Urinary bladder (tissue), 4 donors: ENCODE data around the gene BID. TPM values are rescaled to one million over a fixed set of nuclear protein-coding genes. Genes with fewer than 3 reads are reported as not detected.

ENCODE experiments used
- DNase-seq: peaks from one replicate; pipeline ENCODE4 v3.0.0-alpha.2; 2015; ENCODE audit errors: extremely low spot score
- H3K27ac ChIP-seq: one replicate; pipeline ENCODE4 v1.5.1; 2013; ENCODE audit warnings: low read depth, mild to moderate bottlenecking, moderate library complexity
- H3K36me3 ChIP-seq: one replicate; pipeline ENCODE4 v1.6.1; 2013; ENCODE audit warnings: mild to moderate bottlenecking, moderate library complexity; ENCODE audit not compliant: insufficient read depth
- H3K4me1 ChIP-seq: one replicate; pipeline ENCODE4 v1.6.1; 2013; ENCODE audit warnings: mild to moderate bottlenecking, moderate library complexity; ENCODE audit not compliant: insufficient read depth
- H3K4me3 ChIP-seq: one replicate; pipeline ENCODE4 v1.5.1; 2013; ENCODE audit warnings: low read depth, low read length
- WGBS: extraction: QIAGEN DNeasy Blood & Tissue Kit; methylation state at CpG from one replicate; pipeline ENCODE4 v1.1.7; 2013; 5-methylcytosine and 5-hydroxymethylcytosine counted together
- polyA plus RNA-seq: library from polyadenylated mRNA; stranded (reverse); fragments of 200-250 nt; gene quantifications from one replicate; pipeline ENCODE4 v1.2.3, GENCODE V29; 2013
- total RNA-seq: library from RNA; depleted of rRNA; stranded (reverse); fragments of >200 nt; gene quantifications from one replicate; pipeline ENCODE4 v1.2.3, GENCODE V29; 2014
- donor health status: healthy with polysubstance abuse.
- donor health status: healthy.

BID gene
- total and polyA plus RNA-seq, 2 donors = 19.7 to 32.5 TPM

- WGBS = 90% methylated on average over 12 of the region's 12 CpGs
- no peak for DNase-seq
- Histone ChIP-seq H3K4me1 (no peaks in the 10 kb centered on the region), H3K27ac (no peak overlapping the region), H3K4me3 (no peak overlapping the region), H3K36me3 (no peaks in the 10 kb centered on the region)
Measured at GRCh38 chr22:17810570-17811116, 36.4 kb upstream of the BID start.

DNA sequence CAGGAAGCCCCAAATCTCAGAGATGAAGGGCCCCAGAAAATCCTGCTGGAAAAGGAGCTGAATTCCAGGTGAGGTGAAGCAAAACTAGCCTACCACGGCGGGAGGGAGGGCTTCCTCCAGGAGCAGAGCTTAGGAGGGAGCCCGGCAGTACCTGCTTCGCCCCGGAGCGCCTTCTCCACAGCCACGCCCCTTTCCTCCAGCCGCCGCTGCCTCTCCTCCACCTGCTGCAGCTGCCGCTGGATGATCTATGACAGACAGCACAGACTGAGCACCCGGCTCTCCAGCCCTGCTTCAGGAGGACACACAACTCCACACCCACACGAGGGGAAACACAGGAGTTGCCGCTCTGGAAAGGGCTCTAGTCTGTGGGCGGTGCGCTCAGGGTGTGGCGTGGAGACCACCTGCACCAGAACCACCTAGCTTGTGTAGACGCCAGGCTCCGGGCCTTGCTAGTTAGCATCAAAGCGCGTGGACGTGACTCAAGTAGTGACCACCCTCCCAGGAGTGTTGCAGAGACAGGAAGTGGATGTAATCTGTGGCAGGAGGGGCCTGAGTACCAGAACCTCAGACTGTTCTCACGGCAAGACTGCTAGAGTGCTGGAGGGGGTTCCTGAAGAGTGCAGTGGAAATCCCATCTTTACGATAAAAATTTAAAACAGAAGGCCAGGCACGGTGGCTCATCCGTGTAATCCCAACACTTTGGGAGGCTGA lies 34.6 kb upstream of the BID start:
- Histone ChIP-seq H3K27ac (no peak overlapping the region), H3K4me1 (no peaks in the 10 kb centered on the region), H3K36me3 (no peaks in the 10 kb centered on the region), H3K4me3 (no peak overlapping the region)
- 82% methylated on average over 25 of the region's 25 CpGs for WGBS
- DNase-seq = no peak

GRCh38 chr22:17807578-17808410 lies 33.5 kb upstream of the BID start:
- Histone ChIP-seq H3K4me1 (no peaks in the 10 kb centered on the region), H3K27ac (no peak overlapping the region), H3K36me3 (no peaks in the 10 kb centered on the region), H3K4me3 (no peak overlapping the region)
- no peak for DNase-seq
- WGBS = 77% methylated on average over 18 of the region's 18 CpGs

DNA sequence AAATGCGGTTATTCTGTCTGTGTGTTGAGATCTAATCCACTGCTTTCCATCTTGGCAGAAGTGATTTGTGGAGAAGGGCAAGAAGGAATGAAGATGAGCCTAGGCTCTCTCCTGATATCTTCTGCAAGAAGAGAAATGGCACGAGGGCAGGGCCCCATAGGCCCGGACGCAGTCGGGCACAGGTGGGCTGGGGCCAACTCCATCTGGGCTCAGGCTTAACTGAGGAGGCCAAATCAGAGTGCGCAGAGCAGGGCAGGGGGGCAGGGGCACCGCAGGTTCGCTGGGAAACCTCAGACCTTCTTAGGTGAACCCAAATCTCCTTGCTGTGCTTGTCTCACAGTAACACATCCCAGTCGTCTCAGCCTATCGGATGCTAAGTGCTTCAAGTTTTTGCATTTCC lies 32.8 kb upstream of the BID start:
- no peak overlapping the region for H3K27ac ChIP-seq
- DNase-seq = no peak
- no peak overlapping the region for H3K4me3 ChIP-seq
- H3K36me3 ChIP-seq = no peaks in the 10 kb centered on the region
- H3K4me1 ChIP-seq = no peaks in the 10 kb centered on the region
- 94% methylated on average over 10 of the region's 10 CpGs for WGBS

DNA sequence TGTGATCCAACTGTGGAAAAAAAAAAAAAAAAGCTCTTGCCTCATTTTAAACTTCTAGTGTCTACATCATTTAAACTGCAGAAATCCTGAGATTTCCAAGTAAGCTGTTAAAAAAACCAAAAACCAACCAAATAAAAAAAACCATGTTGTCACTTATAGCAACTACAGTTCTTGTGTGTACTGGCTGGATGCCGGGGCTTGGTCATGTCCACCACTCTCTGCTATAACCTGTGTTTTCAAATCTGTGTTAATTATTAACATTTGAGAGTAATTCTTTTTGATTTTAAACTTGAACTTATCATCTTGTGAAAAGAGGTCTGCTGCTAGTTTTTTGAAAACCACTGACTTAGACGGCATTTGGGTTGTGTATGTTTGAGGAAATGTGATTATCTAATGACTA lies 32.2 kb upstream of the BID start:
- 85% methylated on average over 2 of the region's 2 CpGs for WGBS
- no peak for DNase-seq
- Histone ChIP-seq H3K4me3 (no peak overlapping the region), H3K4me1 (no peaks in the 10 kb centered on the region), H3K36me3 (no peaks in the 10 kb centered on the region), H3K27ac (no peak overlapping the region)

DNA sequence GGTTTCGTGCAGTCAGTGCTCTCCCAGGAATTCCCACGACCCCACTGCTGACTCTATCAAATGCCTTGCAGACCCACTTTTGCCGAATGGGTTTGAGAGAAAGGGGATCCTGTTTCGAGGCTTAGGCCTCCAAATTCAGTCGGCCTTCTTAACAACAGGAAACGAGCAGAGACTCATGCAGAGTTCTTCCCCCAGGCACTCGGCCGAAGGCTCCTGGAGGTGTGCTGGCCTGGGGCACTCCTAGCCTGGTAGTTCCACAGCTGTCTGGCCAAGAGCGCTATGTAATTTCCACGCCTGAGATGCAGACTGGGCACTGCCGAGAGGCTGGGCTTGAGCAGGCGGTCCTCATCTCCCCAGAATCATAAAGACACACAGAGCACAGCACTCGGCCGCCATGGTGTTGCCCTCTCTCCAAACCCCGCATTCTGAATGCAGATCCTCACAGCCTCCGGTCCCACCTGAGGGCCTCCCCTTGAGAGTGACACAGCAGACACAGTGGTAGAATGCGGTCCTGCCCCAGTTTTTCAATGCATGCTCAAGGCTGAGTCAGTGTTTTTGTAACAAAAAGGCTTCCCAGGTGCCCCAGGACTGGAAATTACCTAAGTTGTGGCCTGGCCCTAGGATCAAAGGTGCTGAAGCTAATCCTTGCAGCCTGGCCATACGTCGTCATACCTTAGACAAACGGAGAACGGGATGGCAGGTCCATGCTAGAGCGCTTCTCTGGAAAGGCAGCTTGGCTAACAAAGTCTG lies 30.2 kb upstream of the BID start:
- Histone ChIP-seq H3K27ac (no peak overlapping the region), H3K4me1 (no peaks in the 10 kb centered on the region), H3K4me3 (no peak overlapping the region), H3K36me3 (no peaks in the 10 kb centered on the region)
- DNase-seq = no peak
- WGBS = 84% methylated on average over 22 of the region's 22 CpGs

- Histone ChIP-seq H3K36me3 (no peaks in the 10 kb centered on the region), H3K27ac (no peak overlapping the region), H3K4me3 (no peak overlapping the region), H3K4me1 (no peaks in the 10 kb centered on the region)
- DNase-seq = no peak
- WGBS = 90% methylated on average over 20 of the region's 20 CpGs
Measured at GRCh38 chr22:17803609-17804270, 29.5 kb upstream of the BID start.

DNA sequence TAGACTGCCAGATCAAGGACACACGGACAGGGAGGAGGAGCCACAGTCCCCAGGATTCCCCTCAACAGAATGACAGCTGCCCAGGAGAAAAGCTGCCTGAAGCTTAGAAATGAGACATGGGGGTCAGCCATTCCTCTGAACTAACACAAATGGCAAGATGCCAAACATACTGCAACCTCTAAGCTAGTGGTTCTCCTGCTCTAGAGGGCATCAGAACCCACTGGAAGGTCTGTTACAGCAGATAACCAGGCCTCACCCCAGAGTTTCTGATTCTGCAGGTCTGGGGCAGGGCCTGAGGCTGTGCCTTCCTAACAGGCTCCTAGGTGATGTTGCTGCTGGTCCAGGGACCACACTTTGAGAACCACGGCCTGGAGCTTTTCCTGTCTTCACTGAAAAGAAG lies 28.6 kb upstream of the BID start:
- no peak for DNase-seq
- Histone ChIP-seq H3K4me3 (no peak overlapping the region), H3K27ac (no peak overlapping the region), H3K36me3 (no peaks in the 10 kb centered on the region), H3K4me1 (no peaks in the 10 kb centered on the region)
- WGBS = 83% methylated on average over 2 of the region's 2 CpGs

DNA sequence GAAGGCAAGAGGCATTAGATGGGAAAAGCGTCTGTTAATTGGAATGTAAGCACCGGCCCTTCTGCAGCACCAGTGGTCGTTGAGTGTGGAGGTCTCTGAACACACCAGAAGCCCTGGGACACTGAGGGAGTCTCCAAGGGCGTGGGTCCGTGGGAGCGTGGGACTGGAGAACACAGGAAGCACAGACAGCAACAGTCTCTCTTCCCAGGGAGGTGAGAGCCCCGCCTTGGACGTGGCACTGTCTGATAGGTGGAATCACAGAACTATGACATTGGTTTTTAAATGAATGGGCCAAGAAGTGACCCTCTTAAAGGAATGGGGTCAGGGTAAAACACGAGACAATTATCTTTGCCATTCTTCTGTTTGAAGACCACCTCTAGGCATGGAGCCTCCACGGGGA lies 28.1 kb upstream of the BID start:
- WGBS = 94% methylated on average over 10 of the region's 10 CpGs
- Histone ChIP-seq H3K36me3 (no peaks in the 10 kb centered on the region), H3K27ac (no peak overlapping the region), H3K4me1 (no peaks in the 10 kb centered on the region), H3K4me3 (no peak overlapping the region)
- DNase-seq = no peak

DNA sequence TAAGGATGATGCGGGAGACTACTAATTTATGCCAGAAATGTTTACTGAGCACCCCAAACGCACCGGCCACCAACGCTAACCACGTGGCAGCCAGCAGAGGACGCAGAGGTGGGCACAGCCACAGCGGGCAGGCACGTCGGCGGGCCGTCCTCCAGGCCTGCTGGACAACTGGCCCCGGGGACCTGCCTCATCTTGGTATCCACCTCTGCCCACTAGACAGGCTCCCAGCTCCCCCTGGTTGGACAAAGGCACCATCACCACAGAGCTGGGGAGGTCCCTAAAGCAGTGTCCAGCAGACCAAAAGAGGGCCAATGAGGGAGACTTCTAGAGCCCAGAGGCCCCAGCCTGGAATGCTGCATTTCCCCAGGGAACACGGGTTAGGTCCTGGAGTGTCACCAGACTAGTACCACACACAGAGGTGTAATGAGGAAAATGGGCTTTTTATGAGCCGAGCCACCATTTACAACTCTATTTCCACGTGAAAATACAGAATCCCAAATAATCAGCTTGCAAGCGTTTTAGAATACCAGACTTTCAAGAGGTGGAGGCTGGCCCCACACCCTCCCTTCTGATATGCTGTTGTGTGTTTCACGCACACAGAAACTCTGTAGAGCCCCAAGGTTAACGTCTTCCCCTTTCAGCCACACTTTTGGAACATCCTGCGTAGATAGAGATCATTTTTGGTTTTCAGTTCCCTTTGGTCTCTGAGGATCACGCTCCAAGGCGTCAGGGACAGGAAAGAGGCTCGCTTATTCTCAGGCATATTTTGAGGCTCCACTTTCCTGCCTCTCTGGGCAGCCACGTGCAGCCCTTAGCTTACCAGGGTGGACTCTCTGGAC lies 23.7 kb upstream of the BID start:
- H3K36me3 ChIP-seq = no peaks in the 10 kb centered on the region
- H3K4me3 ChIP-seq = no peak overlapping the region
- WGBS = 84% methylated on average over 23 of the region's 23 CpGs
- DNase-seq = no peak
- H3K27ac ChIP-seq = no peak overlapping the region
- H3K4me1 ChIP-seq = no peaks in the 10 kb centered on the region

DNA sequence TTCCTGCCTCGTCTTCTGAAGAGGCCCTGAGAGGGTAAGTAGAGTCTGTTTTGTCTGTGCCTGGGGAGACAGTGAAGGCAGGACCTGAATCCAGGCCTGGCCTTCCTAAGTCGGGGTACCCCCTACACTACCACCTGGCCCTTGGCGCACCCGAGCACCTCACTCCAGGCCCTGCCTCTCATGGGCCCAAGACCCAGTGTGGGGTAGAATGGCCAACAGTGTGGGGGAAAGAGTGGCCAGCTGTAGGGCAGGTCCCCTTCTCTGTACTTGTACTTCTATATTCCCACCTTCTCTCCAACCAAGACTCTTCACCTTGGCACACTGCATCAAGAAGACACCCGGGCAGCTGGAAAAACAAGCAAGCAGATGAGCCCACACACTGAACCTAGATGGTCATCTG lies 22.4 kb upstream of the BID start:
- no peak for DNase-seq
- Histone ChIP-seq H3K4me3 (no peak overlapping the region), H3K27ac (no peak overlapping the region), H3K36me3 (no peaks in the 10 kb centered on the region), H3K4me1 (no peaks in the 10 kb centered on the region)
- WGBS = 93% methylated on average over 5 of the region's 5 CpGs

DNA sequence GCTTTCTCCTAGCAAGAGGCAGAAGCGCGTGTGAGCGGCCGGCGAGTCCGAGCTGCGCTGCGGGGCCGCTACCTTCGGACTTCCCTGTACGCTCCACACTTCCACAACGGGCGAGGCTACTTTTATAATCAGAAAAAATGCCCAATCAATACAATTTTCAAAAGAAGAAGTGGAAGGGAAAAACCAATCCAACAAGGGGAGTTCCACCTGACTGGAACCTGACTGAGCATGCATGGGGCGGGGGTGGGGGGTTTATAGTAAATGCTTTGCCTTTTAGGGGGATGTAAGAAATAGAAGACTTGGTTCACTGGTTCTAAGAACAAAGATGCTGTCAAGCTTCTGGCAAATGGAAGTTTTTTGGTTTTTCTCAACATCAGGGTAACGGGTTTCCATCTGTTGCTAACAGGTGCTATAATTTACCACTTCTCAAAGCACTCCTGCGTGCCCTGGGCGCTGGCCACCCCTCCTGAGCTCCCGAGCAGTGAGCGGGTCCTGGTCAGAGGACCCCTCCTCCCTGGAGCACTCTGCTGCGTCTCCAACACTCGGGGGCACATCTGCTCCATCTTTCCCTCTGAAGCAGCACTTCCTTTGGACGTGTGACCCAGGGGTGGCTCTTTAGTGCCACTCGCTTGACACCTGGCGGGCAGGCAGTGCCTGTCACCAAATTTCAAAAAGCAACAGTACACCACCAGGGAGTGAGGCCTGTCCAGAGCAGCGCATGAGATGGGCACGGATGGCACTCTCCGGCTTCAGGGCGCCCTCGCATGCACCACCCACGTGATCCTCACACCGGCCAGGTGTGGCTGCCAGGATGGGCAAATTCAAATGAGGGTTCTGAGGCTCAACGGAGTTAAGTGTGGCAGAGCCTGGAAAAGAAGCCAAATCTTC lies 21.6 kb upstream of the BID start:
- Histone ChIP-seq H3K36me3 (no peaks in the 10 kb centered on the region), H3K4me3 (no peak overlapping the region), H3K27ac (no peak overlapping the region), H3K4me1 (no peaks in the 10 kb centered on the region)
- WGBS = 91% methylated on average over 32 of the region's 32 CpGs
- no peak for DNase-seq
